Lung microvascular endothelial cell (primary cell): ENCODE results near the gene ADD1. TPM values are rescaled to one million over a fixed set of nuclear protein-coding genes. Genes with fewer than 3 reads are reported as not detected.

Experiments
- DNase-seq, 2 donors: peaks; one replicate each; pipeline versions ENCODE4 v3.0.0 to v3.0.0-alpha.2; 2010; ENCODE audit warnings: low read depth in 2 of 2
- total RNA-seq: library from RNA; depleted of rRNA; stranded (reverse); fragments of >200 nt; gene quantifications from 2 replicates; pipeline ENCODE4 v1.2.1, GENCODE V29; 2014

The ADD1 gene
- 129 and 156 TPM in 2 replicates for total RNA-seq

GRCh38 chr4:2843263-2843940, at the start of gene ADD1:
Gene ADD1, plus strand, starts transcription at chr4:2843844. Its CDS starts 32,072 bp downstream, at chr4:2875916.
- DNase-seq = peak; percentile 96 to 97

- DNase-seq = peak; percentile 35 to 82
These were observed 49.0 kb upstream of the ADD1 start for GRCh38 chr4:2794486-2795299.

GRCh38 chr4:2795300-2795892, 48.2 kb upstream of the ADD1 start:
- DNase-seq = peak; percentile 0 to 1

- peak; percentile 14 to 66 for DNase-seq
These were observed 47.5 kb upstream of the ADD1 start for GRCh38 chr4:2795893-2796848.

- peak; percentile 0 to 2 for DNase-seq
These were observed 46.6 kb upstream of the ADD1 start for GRCh38 chr4:2796849-2797544.

- peak; percentile 2 to 35 for DNase-seq
These were observed 45.9 kb upstream of the ADD1 start for GRCh38 chr4:2797545-2798305.

- peak; percentile 63 to 86 for DNase-seq
These were observed 45.0 kb upstream of the ADD1 start for GRCh38 chr4:2798399-2799223.

- no peak for DNase-seq
These were observed 44.3 kb upstream of the ADD1 start for GRCh38 chr4:2799224-2799911.

- DNase-seq = no peak
These were observed 43.5 kb upstream of the ADD1 start for GRCh38 chr4:2799971-2800690.

GRCh38 chr4:2800691-2801596, 42.7 kb upstream of the ADD1 start:
- peak in 1 of 2 donors; percentile 37 for DNase-seq

- no peak for DNase-seq
These were observed 40.8 kb upstream of the ADD1 start for GRCh38 chr4:2802618-2803531.

- peak in 1 of 2 donors; percentile 33 for DNase-seq
These were observed 39.8 kb upstream of the ADD1 start for GRCh38 chr4:2803624-2804448.

GRCh38 chr4:2804449-2804972, 39.1 kb upstream of the ADD1 start:
- DNase-seq = no peak

GRCh38 chr4:2804973-2805501, 38.6 kb upstream of the ADD1 start:
- DNase-seq = no peak
